ENCODE measurements around the gene CCR6. TPM values are rescaled to one million over a fixed set of nuclear protein-coding genes. Genes with fewer than 3 reads are reported as not detected.
A peak's percentile ranks its signal among the peaks of the same experiment; 100 is the strongest.

The CCR6 gene
- total RNA-seq, 1 experiment from 2014 or later = not detected

GRCh38 chr6:167163476-167164011 is 40.6 kb downstream of the CCR6 start:
- Histone ChIP-seq H3K23me2 (ENCODE audit: insufficient read length, low read depth, low read length, poor library complexity, severe bottlenecking) (peaks cover 4% of the 10 kb centered on the region), H3K27me3 (ENCODE audit: insufficient read depth, low read length) (no peaks in the 10 kb centered on the region), H4K5ac (ENCODE audit: insufficient read length, low read depth, low read length) (no peak overlapping the region), H2BK12ac (ENCODE audit: insufficient read length, low read depth, low read length) (peak overlapping the region; percentile 15), H3K79me1 (ENCODE audit: insufficient read depth, low read depth, low read length, poor library complexity, severe bottlenecking) (no peaks in the 10 kb centered on the region), H4K20me1 (ENCODE audit: control insufficient read depth, insufficient read depth, insufficient read length) (no peaks in the 10 kb centered on the region), H2AFZ (ENCODE audit: low read length) (no peak overlapping the region), H3K14ac (ENCODE audit: insufficient read depth, low read length) (no peak overlapping the region; the same call in 1 of the 2 replicates), H2BK20ac (ENCODE audit: low read depth, low read length, poor library complexity, severe bottlenecking) (no peak overlapping the region), H3K23ac (ENCODE audit: insufficient read length, low read depth, low read length) (no peak overlapping the region), H4K91ac (ENCODE audit: insufficient read length, low read depth, low read length) (no peak overlapping the region), H3K79me2 (ENCODE audit: insufficient read depth, low read length) (no peaks in the 10 kb centered on the region), H3K9me3 (ENCODE audit: control insufficient read depth, low read depth, low read length) (no peaks in the 10 kb centered on the region), H2BK5ac (ENCODE audit: insufficient read length, low read length) (no peak overlapping the region), H3T11ph (ENCODE audit: low read length) (no peak overlapping the region), H3K18ac (ENCODE audit: insufficient read length, low read depth, low read length) (peak overlapping the region; percentile 59), H3K4me1 (ENCODE audit: insufficient read depth, low read length) (peaks cover 19% of the 10 kb centered on the region), H3K9ac (ENCODE audit: extremely low read depth, insufficient read length, low read length) (no peak overlapping the region), H3K56ac (ENCODE audit: insufficient read length, low read depth, low read length) (no peak overlapping the region), H3K4ac (ENCODE audit: low read depth, low read length) (no peak overlapping the region; the same call in 1 of the 2 replicates), H3K27ac (ENCODE audit: insufficient read length, low read depth, low read length) (peak overlapping the region; percentile 91), H2AK5ac (ENCODE audit: insufficient read length, low read length) (no peak overlapping the region), H2BK120ac (ENCODE audit: low read depth, low read length, poor library complexity, severe bottlenecking) (no peak overlapping the region), H4K8ac (replicated peaks; ENCODE audit: insufficient read length, low read depth, low read length) (no peak overlapping the region), H3K4me2 (ENCODE audit: insufficient read depth, insufficient read length, low read length) (peak overlapping the region; percentile 70), H2BK15ac (ENCODE audit: low read depth, low read length) (no peak overlapping the region)
- no peaks in the 10 kb centered on the region for H3K27me3 Mint-ChIP-seq (ENCODE audit: low read depth)
- H3K36me3 Mint-ChIP-seq (ENCODE audit: insufficient read depth in 1 of 3, low read depth in 3 of 3) = peaks cover 0 to 16% (median 8%) of the 10 kb centered on the region in 3 experiments; a peak in 6 of 7 replicates
- peak overlapping the region; percentile 96 to 98 (median 98) for H3K27ac Mint-ChIP-seq
- peaks cover 40 to 47% of the 10 kb centered on the region in 2 experiments for H3K4me1 Mint-ChIP-seq
- H3K4me3 Mint-ChIP-seq = peak overlapping the region; percentile 52 to 63; a peak in 4 of 5 replicates
- DNase-seq = peak; percentile 90
- WGBS (ENCODE audit: extremely low coverage, insufficient read length, low lambda C conversion rate) = no CpG with 5 or more reads among the region's 9 CpGs
- H3K9me3 Mint-ChIP-seq = peaks cover 0 to 10% of the 10 kb centered on the region in 2 experiments; a peak in 3 of 5 replicates
- no peak; the same call in 2 of the 3 replicates for TF ChIP-seq CTCF (conservative IDR thresholded peaks at IDR 0.05)
